SIG-M5 treated with dmso at 0.1 percent for 504 hours (cell line): Measurements from ENCODE around the gene CLEC9A.

Experiments used
- DNase-seq: peaks from one replicate; lab custom pipeline; 2025; ENCODE audit not compliant: unreplicated experiment; lab: John Stamatoyannopoulos, UW

CLEC9A gene

GRCh38 chr12:10065241-10065640 is 34.8 kb downstream of the CLEC9A start:
- no peak for DNase-seq

- no peak for DNase-seq
These were observed 36.8 kb downstream of the CLEC9A start for GRCh38 chr12:10067264-10067663.

GRCh38 chr12:10067942-10068341 is 37.5 kb downstream of the CLEC9A start:
- DNase-seq = no peak

GRCh38 chr12:10068644-10069043 is 38.2 kb downstream of the CLEC9A start:
- peak; percentile 95 for DNase-seq

- DNase-seq = peak; percentile 82
These were observed 38.6 kb downstream of the CLEC9A start for GRCh38 chr12:10069099-10069498.

- DNase-seq = no peak
These were observed 39.5 kb downstream of the CLEC9A start for GRCh38 chr12:10069976-10070375.

- DNase-seq = no peak
These were observed 39.9 kb downstream of the CLEC9A start for GRCh38 chr12:10070380-10070779.

DNA sequence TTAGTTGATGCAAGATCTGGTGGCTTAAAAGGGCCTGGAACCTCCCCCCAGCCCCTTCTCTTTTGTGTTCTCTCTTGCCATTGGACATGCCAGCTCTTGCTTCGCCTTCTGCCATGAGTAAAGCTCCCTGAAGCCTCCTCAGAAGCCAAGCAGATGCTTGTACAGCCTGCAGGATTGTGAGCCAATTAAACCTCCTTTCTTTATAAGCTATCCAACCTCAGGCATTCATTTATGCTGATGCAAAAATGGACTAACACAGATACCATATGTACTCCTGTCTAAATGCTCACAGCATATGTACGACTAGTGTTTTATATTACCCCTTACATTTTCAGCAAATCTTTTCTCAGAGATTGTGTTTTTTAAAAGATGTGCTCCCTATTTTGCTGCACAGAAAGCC is 41.6 kb downstream of the CLEC9A start:
- no peak for DNase-seq

GRCh38 chr12:10073261-10073660 is 42.8 kb downstream of the CLEC9A start:
- DNase-seq = no peak

GRCh38 chr12:10075451-10075850 is 45.0 kb downstream of the CLEC9A start:
- no peak for DNase-seq

GRCh38 chr12:10082117-10082874 is 51.8 kb downstream of the CLEC9A start:
- no peak for DNase-seq

DNA sequence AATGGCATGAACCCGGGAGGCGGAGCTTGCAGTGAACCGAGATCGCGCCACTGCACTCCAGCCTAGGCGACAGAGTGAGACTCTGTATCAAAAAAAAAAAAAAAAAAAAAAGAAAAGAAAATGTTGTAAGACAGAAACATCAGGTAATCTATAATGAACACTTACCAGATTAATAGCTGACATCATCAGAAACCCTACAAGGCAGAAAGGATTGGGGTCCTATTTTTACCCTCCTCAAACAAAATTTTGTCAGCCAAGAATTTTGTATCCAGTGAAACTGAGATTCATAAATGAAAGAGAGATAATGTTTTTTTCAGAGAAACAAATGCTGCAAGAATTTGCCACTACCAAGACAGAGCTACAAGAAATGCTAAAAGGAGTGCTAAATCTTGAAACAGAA is 54.3 kb downstream of the CLEC9A start:
- DNase-seq = no peak

DNA sequence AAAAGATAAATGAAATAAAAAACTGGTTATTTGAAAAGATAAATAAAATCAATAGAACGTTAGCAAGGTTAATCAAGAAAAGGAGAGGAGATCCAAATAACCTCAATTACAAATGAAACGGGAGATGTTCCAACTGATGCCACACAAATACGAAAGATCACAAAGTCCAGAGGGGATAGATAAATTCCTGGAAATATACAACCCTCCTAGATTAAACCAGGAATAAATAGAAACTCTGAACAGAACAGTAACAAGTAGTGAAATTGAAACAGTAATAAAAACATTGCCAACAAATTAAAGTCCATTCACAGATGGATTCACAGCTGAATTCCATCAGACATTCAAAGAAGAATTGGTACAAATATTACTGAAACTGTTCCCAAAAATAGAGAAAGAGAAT is 55.9 kb downstream of the CLEC9A start:
- no peak for DNase-seq

DNA sequence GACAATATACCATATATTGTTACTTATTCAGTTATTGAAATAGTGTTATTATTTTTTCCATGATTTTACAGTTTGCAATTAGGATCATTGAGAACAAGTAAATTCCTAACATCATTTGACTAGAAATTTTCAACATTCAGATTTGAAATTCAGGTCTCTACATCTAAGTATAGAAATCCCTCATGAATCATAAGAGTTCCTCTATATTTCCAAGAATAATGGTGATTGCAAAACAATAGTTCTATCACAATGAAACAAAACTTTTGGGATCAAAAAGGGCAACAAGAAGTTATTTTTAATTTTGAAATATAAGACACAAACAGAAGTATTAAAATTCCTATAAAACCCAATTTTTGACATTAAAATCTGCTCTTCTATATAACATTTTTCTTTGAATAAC is 57.5 kb downstream of the CLEC9A start:
- no peak for DNase-seq

- no peak for DNase-seq
These were observed 58.7 kb downstream of the CLEC9A start for GRCh38 chr12:10088955-10089900.

DNA sequence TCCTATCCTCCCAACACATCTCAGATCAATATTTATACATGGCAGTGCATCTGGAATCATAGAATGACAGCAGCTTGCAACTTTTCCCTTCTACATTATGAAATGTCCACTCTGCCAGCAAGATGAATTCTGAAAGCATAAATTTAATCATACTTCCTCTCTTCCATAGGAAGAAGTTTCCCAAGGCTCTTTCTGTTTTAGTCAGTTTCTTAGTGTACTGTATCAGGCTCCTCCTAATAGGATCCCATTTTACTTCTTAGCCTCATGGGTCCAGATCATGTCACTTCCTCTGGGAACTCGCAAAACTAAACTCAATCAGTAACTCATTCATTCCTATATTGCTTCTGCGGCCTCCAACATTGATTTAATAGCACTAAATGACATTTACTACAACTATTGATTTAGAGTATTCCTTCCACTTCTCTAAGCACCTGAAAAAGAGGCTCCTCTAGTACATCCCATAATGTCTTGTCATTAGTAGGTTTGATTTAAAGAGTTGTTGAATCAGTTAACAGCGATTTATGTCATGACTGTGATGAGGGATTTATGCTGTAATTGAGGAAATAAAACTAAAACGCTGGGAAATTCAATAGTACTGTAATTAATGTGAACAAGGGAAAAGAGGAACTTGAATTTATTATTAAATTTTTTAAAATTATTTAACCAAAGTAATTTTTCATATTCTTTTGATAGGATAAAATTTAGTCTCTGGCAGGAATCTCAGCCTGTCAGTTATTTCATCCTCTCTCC is 64.3 kb downstream of the CLEC9A start:
- peak; percentile 31 for DNase-seq

DNA sequence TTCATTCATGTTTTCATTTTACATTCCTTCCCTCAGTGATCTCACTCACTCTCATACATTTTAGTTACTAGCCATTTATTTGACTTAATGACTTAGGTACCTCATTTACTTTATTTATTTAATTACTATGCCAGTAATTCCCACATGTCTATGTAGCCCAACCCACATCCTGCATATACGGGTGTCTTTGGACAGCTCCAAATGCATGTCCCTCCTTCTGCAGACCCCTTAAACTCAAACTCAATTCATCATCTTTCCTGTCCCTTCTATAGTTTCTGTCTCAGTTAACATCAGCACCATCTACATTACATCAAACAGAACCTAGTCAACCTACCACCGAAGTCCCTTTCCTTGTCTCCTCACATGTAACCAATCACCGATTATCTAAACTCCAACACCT is 65.5 kb downstream of the CLEC9A start:
- DNase-seq = no peak

DNA sequence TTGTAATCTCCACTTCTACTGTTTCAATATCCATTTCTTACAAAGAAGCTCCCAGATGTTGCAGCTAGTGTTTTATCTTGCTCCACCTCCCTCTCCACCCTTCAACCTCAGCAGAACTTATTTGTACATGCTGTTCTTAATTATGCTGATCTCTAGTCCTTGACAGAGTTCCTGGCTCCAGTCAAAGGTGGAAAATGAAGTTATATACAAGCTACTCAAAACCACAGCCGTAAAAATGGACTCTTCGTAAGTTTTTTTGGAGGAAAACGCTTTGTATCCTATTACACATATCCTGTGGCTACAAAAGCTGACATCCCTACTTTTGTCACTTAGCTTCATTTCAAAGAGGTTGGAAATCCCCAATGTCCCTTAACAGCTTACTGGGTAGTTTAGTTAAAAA is 67.0 kb downstream of the CLEC9A start:
- no peak for DNase-seq

GRCh38 chr12:10098791-10099190 is 68.3 kb downstream of the CLEC9A start, which contains the start of gene CLEC1A:
CLEC1A (minus strand) TSS chr12:10098985; CDS start chr12:10098922, 63 bp downstream.
- DNase-seq = no peak

GRCh38 chr12:10101042-10101579 is 70.6 kb downstream of the CLEC9A start:
- no peak for DNase-seq

GRCh38 chr12:10101648-10102220 is 71.3 kb downstream of the CLEC9A start:
- DNase-seq = no peak
